ENCODE results near the gene DYRK1A. TPM values are rescaled to one million over a fixed set of nuclear protein-coding genes. Genes with fewer than 3 reads are reported as not detected.

The DYRK1A gene
- polyA plus RNA-seq, 1 donor, result 58.9 TPM

DNA sequence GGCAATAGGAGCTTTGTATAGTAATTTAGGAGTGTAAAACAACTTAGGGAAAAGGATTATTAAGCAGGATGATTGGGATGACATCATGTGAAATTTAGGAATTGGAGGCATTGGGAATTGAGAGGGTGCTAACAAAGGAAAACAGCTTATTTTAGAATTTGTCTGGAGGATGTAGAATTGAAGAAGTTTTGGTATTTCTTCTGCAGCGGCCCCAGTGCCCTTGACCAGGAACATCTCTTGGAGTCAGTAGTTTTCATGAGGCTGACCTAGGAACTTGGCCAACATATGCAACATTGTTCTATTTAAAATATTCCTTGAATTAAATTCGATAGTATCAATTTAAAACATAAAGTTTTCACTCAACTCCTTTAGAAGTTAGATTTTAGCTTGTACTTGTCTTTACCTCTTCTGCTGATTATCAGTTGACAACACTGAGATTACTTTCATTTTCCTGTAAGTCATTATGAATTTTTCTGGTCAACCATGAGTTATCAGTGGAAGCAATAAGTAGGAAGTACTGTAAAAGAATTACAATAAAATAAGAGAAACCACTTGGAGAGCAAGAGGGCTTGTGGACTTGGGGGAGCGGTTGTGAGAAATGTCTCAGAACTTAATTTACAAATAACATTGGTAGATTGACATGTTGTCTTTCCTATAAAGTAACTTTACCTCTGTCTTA lies 52.8 kb downstream of the DYRK1A start:
- DNase-seq, result no peak

DNA sequence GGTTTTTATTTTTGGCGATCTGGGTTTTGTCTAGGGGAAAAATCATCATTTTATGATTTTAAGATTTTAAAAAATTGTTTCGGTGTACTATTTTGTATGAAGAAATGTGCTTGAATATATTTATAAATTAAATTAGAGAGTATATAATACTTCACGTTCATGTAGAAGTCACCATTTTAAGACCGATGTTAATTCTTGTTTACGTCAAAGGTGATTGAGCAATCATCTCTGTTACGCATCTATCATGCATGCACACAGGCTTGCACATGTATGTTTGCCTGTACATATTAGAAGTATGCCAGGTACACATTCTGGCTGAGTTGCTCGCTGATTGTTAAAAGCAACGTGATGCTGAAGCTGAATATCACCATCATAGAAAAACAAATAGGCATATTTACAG lies 54.7 kb downstream of the DYRK1A start:
- no peak for DNase-seq

DNA sequence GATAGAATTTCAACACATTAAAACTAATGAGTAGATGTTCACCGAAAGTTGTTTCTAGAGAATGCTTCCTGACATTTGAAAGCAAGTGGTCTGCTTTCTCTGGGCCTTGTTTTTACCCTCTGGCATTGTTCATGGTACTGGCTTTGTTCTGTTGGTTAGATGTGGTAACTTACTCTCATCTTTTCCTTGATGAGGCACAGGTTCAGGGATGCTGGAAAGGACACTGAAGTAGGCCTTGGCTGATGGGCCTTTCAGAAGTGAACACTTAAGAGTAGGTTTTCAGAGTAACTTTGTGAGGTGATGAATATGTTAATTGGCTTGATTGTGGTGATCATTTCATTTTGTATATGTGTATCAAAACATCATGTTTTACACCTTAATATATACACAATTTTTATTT lies 55.8 kb downstream of the DYRK1A start:
- no peak for DNase-seq

DNA sequence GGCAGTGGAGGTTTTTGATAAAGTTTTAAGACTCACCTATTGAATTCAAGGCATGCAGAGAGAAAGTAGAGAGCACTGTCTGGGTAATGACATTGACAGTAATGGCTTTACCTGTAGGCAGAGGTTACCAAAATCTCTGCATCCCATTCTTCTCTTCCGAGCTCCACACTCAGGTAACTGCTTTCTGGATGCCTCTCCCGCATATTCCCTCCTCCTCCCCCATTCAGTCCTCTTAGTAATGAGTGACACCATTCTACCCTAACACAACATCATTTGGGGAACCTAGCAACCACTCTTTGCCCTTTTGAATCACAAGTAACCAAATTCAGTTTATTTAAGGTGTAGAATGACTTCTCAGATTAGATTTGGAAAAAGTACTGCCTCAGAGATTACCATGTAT lies 56.5 kb downstream of the DYRK1A start:
- no peak for DNase-seq

DNA sequence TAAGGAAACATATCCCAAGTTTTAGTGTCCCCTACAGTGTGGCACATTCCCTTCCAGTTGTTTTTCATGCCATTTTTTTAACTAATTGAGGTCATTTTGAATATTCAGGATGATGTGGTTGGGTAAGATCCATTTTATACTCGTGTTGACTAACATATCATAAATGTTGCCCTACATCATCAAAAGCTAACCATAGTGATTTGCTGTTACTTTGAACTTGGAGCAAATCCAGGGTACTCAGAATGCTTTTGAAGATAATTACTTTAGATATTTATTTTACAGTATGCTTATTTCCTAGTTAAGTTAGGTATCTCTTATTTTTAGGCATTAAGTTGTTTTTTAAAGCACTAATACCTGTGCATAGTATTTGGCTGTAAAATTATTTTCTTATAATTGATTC lies 57.8 kb downstream of the DYRK1A start:
- DNase-seq, result no peak

DNA sequence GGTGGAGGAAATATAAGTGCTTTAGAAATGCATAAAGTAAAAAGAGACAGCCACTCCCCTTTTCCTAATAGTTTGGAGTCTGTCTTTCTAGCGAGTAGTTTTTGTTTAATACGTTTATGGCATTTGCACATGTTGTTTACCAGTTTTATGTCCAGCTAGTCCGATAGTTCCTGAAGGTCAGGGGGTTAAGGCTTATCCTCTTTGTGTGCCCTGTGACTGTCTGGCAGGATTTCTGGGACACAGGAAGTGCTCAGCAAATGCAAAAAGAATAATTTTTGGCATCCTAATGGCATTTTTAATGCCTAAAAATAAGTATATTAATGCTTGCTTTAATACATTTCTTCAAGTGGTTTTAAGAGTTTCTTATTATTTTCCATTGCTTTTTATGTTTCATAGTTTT lies 58.4 kb downstream of the DYRK1A start:
- no peak for DNase-seq

DNA sequence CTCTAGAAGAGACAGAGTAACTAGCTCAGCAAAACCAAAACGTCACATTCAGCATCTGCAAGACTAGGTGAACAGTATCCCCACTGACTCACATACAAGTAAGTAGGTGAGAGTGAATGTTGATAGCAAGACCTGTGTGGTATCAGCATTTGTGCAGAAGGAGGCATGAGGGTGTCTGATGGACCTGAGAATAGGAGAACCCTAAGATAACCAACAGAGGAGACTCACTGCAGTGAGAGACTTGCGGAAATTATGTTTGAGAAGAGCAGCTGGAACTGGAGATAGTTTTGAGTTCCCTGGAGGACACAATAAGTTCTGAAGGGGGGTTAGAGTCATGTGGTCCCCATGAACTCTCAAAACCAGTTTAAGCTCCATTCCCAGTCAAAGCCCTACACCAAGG lies 59.1 kb downstream of the DYRK1A start:
- no peak for DNase-seq

DNA sequence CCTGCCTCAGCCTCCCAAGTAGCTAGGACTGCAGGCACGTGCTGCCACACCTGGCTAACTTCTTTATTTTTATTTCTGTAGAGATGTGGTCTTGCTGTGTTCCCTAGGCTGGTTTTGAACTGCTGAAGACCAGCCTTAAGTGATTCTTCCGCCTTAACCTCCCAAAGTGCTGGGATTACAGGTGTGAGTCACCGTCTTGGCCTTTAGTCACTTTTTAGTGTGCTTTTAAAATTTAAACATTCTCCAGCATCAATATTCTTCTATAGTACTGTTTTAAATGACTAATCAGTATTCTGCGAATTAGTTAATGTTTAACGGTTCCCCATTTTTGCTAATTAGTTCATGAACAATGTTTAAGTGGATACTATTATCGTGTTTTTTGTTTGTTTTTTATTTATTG lies 60.6 kb downstream of the DYRK1A start:
- no peak for DNase-seq

DNA sequence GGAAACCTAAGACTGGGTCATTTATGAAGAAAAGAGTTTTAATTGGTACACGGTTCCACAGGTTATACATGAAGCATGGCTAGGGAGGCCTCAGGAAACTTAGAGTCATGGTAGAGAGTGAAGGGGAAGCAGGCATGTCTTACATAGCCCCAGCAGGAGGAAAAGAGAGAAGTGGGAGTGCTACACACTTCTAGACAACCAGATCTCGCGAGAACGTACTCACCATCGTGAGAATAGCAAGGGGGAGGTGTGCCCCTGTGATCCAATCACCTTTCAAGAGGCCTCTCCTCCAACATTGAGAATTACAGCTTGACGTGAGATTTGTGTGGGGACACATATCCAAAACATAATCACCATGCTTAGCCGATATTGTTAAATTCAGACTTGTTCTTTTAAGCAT lies 62.8 kb downstream of the DYRK1A start:
- no peak for DNase-seq

DNA sequence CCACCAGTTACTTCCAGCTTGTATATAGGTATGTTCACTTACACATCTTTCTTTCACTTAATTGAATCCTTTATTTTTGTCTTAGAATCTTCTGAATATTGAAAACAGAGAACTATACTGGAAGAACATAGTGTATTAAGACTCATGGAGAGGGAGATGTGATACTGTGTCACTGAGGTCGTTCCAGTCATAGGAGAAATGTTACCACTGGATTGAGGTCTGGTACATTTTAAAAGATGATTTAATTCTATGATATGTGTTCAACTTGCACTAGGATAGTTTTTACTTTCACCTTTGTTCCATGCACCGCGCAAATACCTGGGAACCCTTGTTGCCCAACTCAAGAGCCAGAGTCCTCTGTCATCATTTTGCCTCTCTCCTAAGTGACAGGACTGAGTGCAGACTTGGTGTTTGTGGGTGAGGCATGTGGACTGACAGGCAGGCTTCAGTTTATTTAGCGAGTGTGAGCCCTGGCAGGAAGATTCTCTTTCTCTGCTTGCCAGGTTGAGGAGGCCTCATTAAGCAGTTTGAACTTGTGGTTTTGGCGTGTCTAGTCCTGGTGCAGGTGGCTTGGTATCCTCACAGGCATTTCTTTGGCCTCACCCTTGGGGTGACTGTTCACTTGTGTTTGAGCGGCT lies 63.7 kb downstream of the DYRK1A start:
- no peak for DNase-seq

DNA sequence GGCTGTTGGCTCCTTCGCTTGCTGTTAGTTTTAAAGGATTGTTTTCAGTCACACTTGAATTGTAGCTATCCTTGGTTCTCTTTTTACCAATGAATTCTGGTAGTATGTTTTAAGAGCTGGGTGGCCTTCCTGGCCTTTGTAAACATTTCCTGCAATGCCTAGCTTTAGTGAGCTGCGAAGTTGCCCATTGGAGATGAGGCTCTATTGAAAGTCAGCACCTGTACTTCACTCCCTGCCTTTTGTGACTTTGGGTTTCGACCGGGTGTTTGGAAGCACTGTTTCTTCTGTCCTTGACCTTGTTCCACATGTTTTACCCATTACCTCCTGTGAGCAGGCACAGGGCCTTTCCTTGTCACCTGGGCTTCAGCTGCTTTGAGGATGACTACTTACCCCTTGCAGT lies 64.7 kb downstream of the DYRK1A start:
- no peak for DNase-seq

DNA sequence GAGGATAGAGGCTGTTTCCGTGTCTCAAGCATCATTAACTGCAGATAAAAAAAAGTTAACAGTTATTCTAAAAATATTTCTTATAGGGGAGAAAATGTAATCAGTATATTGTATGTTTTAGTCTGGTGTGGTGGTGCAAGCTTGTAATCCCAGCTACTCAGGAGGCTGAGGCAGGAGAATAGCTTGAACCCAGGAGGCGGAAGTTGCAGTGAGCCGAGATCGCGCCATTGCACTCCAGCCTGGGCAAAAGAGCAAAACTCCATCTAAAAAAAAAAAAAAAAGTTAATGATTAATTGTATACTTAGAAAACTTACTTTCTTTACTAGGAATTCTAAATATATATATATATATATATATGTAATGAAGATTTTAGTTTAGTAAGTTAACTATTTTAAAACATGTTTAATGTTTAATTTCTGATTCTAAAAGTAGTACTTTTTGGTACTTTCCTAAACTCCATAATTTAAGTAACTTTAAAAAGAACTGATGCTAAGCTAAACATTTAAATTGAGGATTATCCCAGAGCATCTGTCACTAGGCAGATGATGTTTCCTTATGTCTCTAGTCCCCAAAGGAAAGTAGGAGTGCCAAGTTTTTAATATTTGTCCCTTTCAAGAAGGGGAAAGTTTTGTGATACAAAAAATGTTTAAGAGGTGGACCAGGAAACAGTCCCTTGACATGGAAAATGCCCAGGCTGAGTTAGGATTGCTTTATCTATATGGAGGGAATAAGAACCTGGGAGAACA lies 66.3 kb downstream of the DYRK1A start:
- no peak for DNase-seq

DNA sequence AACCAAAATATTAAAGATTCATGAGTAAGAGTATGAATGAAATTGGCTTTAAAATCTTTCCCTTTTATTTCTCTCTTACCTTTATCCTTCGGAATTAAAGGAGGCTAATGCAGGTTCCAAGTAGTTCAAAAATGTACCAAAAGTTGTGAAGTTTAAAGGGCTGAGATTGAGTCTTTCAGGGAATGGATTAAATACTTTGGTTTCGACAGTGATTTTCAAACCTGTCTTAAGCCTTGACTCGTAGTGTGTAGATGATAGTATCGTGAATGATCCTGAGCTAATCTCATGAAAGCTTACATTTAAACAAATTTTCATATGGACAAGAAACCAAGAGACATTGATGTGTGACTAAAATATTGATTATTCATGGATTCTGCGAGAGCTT lies 66.9 kb downstream of the DYRK1A start:
- DNase-seq, result no peak

DNA sequence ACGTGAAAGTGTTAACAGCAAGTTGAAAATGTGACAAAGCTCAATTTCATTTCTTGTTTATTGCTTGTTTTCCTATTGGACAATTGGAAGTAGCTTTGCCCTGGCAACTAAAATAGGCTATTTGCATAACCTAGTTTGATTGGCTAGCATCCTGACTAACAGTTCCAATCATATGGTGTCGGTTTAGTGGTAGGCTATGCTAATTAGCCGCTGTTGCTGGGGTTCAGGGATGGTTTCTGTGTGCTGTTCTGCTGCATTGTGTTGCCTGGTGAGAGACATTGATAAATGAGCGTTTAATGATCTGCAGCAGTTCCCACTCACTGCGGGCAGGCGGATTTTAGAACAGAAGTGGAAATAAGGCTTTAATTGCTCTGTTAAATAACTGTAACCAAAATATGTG lies 68.5 kb downstream of the DYRK1A start:
- DNase-seq, result peak; percentile 81

DNA sequence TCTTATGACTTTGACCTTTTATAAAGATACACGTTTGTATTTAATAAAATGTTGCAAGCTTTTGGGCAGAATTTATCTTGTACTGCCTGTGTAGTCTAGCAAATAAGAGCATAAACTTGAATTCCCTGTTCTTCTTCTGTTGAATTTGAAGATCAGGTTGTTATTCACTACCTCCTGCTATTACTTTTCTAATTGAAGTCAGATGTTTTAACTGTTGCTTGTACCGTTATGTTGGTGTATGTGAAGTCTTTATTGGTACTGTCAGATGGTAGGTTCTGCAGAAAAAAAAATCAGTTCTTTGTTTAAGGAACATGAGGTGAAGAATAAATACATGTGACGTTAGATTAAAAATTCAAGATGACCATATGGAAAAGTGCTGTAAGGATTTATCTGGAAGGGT lies 69.1 kb downstream of the DYRK1A start:
- no peak for DNase-seq

DNA sequence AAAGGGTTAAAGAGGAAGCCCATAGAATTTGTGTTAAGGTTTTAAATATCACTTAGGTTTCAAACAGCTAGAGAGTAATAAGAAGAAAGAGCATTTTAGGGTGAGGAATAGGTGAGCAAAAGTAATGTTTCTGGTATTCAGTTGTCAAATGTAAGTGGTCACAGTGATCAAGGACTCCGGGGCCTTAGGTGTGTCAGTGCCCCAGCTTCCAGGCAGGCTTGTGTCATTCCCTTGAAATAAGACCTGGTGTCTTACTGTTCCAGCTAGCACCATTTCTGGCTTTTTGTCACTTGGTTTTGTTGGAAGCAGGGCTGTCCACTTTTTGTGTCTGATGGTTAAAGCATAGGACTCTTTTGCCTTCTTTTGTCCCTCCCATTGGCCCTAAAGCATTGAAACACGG lies 69.6 kb downstream of the DYRK1A start:
- no peak for DNase-seq

DNA sequence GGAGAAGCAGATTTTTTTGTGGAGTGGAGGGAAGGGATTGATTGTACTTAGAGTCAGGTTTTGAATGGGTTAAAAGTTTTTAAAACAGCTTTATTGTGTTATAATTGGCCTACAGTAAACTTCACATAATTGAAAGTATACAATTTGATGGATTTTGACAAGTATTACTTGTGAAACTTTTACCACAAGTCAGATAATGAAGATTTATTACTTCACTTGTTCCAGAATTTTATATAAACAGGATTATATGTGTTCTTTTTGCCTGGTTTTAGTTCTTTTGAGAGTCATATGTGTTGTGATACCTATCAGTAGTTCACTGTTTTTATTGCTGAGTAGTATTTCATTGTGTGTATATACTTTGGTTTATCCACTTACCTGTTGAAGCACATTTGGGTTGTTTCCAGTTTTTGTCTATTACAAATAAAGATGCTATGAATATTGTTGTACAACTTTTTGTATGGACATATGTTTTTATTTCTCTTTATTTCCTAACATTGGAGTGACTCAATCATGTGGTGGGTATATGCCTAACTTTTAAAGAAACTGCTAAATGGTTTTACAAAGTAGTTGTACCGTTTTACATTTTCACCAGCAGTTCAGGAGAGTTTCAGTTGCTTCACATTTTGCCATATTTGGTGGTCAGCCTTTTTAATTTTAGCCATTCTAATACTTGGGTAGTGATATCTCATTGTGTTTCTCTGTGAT lies 71.0 kb downstream of the DYRK1A start:
- DNase-seq, result no peak

DNA sequence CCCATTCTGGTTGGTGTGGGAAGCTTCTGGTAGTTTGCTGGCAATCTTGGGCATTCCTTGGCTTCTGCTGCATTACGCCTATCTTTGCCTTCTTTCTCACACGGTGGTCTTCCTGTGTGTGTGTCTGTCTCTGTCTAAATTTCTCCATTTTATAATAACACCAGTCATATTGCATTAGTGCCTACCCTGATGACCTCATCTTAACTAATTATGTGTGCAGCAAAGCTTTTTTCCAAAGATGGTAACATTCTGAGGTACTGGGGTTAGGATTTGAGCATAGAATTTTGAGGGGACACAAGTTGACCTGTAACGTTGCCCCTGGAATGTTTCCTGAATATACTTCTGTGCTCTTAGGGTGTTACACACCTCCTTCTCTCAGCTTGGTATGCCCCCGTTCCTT lies 77.1 kb downstream of the DYRK1A start:
- DNase-seq, result no peak

DNA sequence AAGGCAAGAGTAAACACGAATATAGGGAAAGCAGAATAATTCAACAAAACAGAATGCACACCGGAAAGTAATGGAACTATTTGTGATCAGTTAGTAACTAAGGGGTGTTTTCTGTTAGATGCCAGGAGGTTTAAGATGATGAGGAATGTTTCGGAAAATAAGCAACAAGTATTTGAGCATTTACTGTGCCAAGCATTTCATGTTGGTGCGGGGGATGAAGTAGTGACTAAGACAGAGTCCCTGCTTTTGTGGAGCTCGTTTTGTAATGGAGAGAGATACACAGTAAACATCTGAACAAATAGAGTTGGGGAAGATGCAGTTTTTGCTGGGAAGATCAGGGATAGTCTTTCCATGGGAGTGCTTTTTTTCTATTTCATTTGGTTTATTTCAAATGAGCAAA lies 78.7 kb downstream of the DYRK1A start:
- DNase-seq, result no peak

DNA sequence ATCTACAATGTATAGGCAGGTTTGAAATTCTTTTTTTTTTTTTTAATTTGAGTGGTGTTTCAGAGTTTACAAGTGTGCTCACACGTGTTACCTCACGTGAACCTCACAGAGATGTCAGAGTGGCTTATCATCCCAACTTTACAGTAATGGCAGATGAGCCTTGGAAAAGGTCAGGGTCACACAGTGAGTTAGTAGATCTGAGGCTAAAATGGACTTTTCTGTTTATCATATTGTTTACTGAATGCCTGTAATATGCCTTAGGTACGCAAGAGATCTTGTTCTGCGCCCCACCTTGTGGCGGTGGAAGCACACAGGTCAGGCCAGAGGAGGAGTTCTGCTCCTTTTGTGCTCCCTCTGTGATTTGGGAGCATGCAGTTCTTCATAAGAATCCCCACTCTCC lies 80.0 kb downstream of the DYRK1A start:
- no peak for DNase-seq

DNA sequence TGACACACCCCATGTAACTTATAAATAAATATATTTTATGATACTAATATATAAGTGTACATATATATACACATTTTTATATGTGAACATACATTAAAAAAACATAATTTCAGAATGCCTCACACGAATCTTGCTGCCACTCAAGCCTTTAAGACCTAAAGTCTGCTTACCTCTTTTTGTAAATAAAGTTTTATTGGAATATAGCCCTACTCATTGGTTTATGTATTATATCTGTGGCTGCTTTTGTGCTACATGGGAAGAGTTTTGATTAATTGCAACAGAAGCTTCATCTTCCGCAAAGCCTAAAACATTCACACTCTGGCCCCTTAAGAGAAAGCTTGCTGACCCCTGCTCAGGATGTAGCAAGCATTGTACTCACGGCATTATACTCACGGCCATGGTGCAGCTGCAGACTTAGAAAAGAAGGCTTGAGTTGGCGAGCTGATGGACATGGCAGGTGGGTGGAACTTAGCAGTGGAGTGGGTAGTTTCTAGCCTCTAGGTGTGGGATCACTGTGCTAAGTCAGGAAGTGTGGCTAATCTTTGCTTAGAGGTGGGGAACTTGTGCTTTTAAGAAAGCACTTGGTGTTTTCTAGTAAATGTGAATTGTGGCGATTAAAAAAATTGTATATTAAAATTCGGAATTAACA lies 80.8 kb downstream of the DYRK1A start:
- no peak for DNase-seq

DNA sequence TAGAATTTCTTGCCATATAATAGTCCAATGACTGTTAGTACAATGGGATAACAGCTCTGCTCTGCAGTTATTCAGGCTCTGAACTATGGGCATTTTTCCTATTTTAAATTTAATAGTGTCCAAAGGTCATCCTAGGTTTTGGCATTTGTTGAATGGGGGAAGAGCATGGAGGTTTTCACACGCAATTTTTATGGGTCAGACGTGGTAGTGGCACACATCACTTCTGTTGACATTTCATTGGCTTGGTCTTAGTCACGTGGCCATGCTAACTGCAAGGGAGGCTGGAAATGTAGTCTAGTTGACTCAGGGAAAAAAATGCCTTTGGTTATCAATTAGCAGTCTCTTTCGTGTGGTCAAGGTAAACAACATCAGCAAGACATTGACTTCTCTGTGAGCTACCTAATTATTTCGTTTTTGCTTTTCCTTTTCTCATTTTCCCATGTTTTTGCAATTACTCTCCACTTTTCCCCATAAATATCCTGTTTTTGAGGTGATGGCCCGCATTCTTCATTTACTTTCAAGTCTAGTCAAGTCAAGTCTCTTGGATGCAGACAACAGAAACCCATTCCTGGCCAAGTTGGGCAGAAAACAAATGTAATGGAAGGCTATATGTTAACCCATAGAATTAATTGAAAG lies 82.8 kb downstream of the DYRK1A start:
- no peak for DNase-seq

All from hindlimb muscle (tissue), 1 donor.